ENCODE measurements around the gene PABPC4L.
"Not testable (repeated sequence)": the region's sequence is repeated elsewhere in the genome, so short reads cannot be mapped to it uniquely, and the experiment has no call there.

The PABPC4L gene

DNA sequence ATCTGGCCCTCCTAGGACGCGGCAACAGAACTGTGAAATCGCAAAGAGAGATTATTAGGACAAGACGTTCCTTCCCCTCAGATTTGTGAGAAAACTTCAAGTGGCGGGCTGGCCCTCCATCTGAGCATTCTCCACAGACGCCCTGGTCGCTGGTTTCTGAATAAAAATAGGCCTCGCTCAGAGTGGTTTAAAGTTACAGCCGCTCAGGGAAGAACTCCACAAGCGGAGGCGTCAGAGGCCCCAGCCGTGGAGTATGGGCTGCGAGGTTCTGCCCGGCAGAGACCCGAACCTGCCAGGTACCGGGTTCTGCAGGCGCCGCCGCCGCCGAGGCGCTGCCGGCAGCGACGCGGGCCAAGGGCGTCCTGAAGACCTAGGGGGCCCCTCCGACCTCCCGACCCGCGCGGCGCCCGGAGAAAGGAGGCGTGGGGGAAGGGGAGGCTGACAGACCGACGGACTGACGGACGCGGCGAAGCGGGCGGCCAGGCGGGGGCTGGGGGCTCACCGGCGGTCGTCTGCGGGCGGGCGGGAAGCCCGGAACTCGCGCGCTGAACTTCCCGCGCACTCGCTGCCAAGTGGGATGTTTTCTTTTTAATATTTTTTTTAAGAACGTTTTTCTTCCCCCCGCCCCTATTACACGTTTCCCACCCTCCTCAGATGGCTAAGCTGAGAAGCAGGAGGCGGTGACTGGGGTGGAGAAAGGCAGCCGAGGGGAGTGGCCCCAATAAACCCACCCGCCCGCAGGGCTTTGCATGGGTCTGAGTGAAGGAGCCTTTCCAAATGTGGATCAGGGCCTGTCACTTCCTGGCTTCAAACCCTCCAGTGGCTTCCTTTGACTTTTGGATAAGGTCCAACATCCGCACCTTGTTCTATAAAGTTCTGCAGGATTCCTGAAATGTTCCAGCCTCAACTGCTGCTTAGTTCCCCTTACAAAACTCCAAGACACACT is at the start of gene PABPC4L:
PABPC4L (minus strand) TSS at position 574 of the 946 bp plus-strand sequence. CDS start 770 bp downstream, outside the sequence.
- DNase-seq (ENCODE audit: low read depth in 1 of 2, low spot score in 1 of 2) = no peak

DNA sequence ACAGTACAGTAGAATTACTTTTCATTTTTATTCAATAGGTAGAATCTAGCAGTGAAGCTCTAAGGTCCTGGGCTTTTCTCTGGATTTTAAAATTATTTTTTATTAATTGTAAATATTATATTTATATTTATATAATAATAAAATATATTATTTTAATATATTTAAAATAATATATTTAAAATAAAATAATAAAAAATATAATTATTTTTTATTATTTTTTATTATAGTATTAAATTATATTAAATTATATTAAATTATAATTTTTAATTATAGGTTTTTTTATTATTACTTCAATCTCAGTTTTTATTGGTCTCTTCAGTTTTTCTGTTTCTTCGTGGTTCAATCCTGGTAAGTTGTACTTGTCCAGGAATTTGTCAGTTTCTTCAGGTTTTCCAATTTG is 49.7 kb upstream of the PABPC4L start:
- no peak for DNase-seq (ENCODE audit: low read depth in 1 of 2, low spot score in 1 of 2)

DNA sequence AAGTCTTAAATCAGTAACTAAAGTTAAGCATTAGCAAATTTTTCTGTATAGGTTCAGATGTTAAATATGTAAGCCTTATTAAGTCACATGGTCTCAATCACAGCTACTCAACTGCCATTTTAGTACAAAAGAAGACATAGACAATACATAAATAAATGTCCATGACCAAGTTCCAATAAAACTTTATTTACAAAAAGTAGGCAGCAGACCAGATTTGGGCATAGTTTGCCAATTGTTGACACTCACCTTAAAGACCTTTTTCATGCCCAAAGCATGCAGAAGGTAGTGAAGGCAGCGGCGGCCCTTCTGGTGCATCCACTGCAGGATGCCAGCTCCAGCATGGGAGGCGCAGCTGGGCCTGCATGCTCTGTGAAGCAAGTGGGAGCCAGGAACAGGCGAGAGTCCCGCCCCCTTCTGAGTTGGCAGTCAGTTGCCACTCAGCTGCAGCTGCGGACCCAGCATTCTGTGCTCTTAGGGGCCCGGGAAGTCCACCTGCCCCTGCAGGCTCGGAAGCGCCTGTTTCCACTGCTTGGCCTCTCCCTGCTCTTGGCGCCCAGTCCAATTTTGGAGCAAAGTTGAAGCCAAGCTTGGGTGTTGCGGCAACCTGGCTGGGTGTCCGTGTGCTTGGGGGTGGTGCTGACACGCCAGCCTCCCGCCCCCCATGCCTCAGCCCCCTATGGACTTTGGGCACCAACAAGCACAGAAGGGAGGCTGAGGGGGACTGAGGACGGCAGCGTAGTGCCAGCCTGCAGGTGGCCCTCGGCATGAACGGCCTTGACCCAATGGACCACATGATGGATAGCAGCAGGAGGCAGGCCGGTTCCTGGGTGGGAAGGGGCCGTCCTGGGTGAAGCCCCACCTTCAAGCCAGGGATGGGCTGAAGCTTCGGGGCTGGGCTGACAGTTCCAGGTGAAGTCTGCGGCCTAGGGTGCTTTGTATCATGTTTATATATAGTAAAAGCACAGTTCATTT is 42.4 kb upstream of the PABPC4L start:
- no peak for DNase-seq (ENCODE audit: low read depth in 1 of 2, low spot score in 1 of 2)

DNA sequence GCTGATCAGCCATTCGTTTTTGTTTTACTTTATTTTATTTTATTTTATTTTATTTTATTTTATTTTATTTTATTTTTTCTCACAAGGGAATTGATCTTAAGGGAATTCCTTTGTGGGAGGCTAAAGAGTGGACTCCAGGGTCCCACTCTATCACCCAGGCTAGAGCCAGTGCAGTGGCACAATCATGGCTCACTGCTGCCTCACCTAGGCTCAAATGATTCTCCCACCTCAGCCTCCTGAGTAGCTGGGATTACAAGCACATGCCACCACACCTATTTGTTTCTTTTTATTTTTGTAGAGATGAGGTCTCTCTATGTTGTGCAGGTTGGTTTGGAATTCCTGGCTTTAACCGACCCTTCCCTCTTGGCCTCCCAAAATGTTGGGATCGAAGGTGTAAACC is 17.5 kb upstream of the PABPC4L start:
- no peak for DNase-seq (ENCODE audit: low read depth in 1 of 2, low spot score in 1 of 2)

DNA sequence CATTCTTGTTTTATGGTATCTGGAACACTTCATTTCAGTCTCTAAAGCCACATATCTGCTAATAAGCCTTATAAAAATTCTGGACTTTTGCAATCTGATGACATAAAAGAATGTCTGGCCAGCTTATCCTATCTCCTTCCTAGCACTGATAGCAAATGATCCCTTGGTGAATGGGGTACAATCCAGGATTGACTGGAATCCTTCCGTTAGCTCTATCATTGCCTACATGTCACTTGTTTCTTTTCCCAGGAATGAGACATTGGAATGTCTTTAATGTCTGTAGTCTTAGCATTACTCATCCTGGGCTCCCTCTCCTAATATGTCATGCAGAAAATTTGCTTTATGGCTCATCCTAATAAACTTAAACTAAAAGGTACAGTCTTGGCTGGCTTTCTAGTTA is 14.8 kb upstream of the PABPC4L start:
- DNase-seq (ENCODE audit: low read depth in 1 of 2, low spot score in 1 of 2) = no peak

DNA sequence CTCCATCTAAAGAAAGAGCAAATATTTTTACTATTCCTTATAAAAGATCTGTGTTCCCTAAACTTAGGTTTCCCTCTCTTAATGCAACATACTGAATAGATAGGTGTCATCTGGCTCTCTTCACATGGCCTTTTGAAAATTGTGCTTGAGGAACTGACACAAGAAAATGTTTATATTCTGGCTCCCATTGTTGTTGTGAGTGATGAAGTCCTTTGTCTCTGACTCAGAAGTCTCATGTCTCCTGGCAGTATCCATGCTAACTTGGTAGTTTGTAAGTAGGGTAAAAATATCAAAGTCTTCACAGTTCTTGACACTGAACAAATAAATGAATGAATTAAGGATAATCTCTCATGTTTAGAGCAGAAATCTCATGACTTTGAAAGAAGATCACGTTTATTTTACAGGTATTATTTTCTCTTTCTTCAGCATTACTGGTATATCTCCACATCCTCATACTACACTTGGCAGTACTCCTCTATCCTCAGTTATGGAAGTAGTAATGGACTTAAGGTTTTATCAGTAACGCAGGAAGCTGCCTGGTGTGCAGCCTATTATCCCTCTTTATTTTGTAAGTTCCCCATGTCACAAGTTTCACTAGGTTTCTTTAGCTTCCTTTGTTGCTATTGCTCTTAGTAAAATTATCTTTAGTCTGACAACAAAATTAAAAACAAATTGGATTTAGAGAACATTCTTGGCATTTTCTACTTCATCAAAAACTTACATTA is 14.2 kb upstream of the PABPC4L start:
- DNase-seq (ENCODE audit: low read depth in 1 of 2, low spot score in 1 of 2) = no peak

DNA sequence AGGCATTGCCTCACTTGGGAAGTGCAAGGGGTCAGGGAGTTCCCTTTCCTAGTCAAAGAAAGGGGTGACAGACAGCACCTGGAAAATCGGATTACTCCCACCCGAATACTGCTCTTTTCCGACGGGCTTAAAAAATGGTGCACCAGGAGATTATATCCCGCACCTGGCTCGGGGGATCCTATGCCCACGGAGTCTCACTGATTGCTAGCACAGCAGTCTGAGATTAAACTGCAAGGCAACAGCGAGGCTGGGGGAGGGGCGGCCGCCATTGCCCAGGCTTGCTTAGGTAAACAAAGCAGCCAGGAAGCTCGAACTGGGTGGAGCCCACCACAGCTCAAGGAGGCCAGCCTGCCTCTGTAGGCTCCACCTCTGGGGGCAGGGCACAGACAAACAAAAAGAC is 6.4 kb upstream of the PABPC4L start:
- not testable (repeated sequence) for DNase-seq (ENCODE audit: low read depth in 1 of 2, low spot score in 1 of 2)

DNA sequence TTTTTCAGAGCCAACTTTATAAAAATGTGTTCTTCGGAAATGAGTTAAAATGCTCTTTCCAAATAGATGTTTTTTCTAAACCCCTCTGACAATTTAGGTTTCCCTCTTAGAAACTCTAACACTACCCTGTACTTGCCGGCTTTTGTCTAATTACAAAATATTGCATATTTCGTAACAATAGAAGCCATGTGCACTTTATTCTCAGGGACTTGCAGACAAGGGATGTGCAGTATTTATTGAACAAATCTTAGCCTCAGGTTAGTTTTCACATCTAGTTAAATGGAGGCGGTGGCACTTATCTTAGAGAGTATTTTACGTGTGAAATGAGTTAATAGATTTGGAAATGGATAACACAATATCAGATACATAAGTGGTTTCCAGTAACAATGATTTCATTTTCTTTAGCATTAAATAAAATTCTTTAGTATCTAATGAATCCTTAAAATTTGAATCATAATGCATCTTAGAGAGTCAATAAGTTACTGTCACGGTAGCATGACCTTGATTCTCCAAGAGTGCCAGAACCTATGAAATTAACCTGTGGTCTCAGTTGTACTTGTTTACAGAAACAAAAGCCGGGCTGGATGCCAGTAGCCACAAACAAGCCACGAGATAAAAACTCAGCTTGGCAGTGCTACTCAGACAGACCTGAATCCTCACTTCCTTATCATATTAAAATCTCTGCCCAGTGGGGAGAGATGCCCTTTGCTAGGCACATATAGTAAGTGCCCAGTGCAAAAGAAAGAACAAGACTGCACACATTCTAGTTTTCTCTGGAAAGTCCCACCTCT is 772 bp upstream of the PABPC4L start:
- no peak for DNase-seq (ENCODE audit: low read depth in 1 of 2, low spot score in 1 of 2)

DNA sequence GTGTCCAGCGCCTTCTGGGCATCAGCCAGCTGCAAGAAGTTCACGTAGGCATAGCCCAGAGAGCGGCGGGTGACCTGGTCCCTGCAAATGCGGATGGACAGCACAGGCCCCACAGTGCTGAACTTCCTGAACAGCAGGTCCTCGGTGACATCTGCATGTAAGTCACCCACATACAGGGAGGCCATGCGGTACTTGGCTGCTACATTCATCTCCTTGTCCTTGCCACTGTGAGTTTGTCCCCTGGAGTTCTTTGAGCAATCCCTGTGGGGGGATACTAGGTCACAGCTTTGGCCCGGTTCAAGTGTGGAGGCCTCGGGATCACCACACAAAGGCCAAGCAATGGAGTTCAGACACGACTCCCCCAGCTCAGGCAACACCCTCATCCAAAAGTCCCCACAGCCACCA is 776 bp downstream of the PABPC4L start:
- no peak for DNase-seq (ENCODE audit: low read depth in 1 of 2, low spot score in 1 of 2)

DNA sequence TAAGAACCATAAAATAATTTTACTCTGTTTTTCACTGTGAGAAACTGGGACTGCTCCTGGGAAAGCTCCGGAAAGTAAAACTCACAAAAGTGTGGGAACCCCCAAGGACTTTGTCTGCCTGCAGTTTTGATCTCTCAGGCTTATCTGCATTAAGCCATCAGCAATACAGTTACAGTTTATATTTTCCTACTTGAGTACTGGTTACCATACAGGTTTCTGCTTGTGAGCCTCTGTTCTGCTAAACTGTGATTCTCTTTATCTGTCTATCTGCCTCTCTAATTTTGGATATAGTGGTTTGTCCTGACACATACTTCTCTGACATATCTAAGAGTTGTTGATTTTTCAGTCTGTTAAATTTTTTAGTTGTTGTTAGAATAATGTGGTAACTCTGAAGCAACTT is 11.6 kb downstream of the PABPC4L start:
- DNase-seq (ENCODE audit: low read depth in 1 of 2, low spot score in 1 of 2) = no peak

DNA sequence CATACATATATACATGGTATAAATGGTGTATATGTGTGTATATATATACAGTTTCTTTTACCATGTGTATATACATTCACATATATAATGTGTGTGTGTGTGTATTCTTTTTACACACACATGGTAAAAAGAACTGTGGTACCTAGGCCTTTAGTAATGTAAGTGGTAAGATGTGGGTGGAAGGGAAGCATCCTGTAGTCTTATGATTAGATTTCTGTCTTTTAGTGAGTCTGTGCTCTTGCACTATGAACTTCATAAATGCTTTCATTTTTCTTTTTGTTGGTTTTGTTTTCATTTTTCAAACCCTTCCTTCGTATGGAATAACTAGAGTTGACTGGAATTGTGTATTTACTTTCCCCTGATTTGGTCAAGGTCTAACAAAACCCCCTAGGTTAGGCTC is 12.1 kb downstream of the PABPC4L start:
- no peak for DNase-seq (ENCODE audit: low read depth in 1 of 2, low spot score in 1 of 2)

DNA sequence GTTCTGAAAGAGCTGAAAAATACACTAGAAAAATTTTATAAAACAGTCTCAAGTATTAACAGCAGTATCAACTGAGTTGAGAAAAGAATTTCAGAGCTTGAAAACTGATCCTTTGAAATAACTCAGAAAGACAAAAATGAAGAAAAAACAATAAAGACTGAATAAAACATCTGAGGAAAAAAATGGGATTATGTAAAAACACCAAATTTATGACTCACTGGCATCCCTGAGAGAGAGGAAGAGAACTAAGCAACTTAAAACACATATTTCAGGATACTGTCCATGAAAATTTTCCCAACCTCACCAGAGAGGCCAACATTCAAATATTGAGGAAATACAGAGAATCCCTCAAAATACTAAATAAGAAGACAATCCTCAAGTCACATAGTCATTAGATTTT is 22.9 kb downstream of the PABPC4L start:
- DNase-seq (ENCODE audit: low read depth in 1 of 2, low spot score in 1 of 2) = no peak

DNA sequence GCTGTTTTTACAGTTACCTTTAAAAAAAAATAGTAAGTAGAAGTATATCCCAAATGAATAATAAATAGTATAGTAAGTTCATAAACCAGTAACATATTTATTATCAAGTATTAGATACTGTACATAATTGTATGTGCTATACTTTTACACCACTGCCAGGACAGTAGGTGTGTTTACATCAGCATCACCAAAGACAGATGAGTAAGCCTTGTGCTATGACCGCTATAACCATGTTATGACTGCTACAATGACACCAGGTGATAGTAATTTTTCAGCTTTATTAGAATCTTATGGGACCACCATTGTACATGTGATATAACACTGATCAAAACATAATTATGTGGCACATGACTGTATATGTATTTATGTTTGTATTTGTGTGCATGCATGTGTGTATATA is 27.3 kb downstream of the PABPC4L start:
- no peak for DNase-seq (ENCODE audit: low read depth in 1 of 2, low spot score in 1 of 2)

DNA sequence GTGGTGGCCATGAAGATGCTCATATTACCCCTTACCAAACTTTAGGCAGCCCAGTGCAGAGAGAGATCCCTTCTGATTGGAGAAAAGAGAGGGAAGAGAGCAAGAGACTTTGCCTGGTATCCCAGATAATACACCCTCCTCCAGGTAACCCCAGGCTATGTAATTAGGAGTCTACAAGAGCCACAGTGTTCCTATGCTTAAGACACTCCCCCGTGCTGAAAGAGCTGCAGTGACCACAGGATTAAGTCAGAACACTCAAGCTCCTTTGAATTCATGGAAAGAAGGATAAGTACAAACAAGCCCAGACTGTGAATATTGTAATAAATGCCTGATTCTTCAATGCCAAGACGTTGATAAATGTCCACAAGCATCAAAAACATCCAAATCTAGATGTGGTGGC is 41.4 kb downstream of the PABPC4L start:
- DNase-seq (ENCODE audit: low read depth in 1 of 2, low spot score in 1 of 2) = no peak

DNA sequence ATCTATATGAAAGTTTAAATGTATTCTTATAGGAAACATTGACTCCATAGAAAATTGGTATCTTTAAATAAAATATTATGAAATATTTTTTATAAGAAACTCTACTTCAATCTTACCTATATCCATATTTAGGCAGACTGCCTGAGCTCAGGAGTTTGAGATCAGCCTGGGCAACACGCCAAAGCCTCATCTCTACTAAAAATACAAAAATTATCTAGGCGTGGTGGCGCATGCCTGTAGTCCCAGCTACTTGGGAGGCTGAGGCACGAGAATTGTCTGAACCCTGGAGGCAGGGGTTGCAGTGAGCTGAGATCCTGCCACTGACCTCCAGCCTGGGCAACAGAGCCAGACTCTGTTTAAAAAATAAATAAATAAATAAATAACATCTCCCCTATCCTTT is 47.5 kb downstream of the PABPC4L start:
- DNase-seq (ENCODE audit: low read depth in 1 of 2, low spot score in 1 of 2) = no peak

DNA sequence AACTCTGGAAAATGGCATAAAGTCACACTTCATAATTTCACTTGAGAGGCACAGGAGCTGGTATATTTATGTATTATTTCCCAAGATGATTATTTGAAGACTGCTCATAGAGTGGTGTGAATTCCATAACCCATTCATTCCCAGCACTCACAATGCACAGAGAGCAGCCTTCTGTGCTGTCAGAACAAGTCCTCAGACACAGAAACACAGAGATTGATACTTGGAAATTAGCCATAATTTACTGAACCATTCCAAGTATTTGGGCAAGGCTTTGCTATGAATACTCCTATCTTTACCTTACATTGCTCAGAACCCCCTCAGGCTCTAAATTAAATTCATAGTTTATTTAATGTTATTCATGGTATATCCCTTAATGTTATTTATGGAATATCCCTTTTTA is 53.6 kb downstream of the PABPC4L start:
- no peak for DNase-seq (ENCODE audit: low read depth in 1 of 2, low spot score in 1 of 2)
